PC-3 (cell line): Measurements from ENCODE around the gene NRSN2.

ENCODE experiments used
- CTCF ChIP-seq: fragments of 300-600 bp; sonication (generic); conservative IDR thresholded peaks from 2 replicates; pipeline ENCODE4 v1.5.1; 2017; ENCODE audit warnings: antibody characterized with exemption, low read depth, mild to moderate bottlenecking, low read length
- EZH2phosphoT487 ChIP-seq: fragments of 300-600 bp; sonication (generic); IDR thresholded peaks from 2 replicates; pipeline ENCODE4 v1.6.1; 2018; ENCODE audit warnings: mild to moderate bottlenecking, antibody characterized with exemption, low read length, borderline replicate concordance

DNA sequence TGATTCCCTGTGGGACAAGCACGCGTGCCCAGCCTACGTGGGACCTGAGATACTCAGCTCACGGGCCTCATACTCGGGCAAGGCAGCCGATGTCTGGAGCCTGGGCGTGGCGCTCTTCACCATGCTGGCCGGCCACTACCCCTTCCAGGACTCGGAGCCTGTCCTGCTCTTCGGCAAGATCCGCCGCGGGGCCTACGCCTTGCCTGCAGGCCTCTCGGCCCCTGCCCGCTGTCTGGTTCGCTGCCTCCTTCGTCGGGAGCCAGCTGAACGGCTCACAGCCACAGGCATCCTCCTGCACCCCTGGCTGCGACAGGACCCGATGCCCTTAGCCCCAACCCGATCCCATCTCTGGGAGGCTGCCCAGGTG, 49.3 kb downstream of the NRSN2 start:
- TF ChIP-seq CTCF (no peak), EZH2phosphoT487 (no peak)
